ENCODE results near the gene PAX7. TPM values are rescaled to one million over a fixed set of nuclear protein-coding genes. Genes with fewer than 3 reads are reported as not detected.

PAX7 gene
- total and polyA plus RNA-seq, 2 experiments from 2014 or later, result 0.03 TPM; not detected in 1

DNA sequence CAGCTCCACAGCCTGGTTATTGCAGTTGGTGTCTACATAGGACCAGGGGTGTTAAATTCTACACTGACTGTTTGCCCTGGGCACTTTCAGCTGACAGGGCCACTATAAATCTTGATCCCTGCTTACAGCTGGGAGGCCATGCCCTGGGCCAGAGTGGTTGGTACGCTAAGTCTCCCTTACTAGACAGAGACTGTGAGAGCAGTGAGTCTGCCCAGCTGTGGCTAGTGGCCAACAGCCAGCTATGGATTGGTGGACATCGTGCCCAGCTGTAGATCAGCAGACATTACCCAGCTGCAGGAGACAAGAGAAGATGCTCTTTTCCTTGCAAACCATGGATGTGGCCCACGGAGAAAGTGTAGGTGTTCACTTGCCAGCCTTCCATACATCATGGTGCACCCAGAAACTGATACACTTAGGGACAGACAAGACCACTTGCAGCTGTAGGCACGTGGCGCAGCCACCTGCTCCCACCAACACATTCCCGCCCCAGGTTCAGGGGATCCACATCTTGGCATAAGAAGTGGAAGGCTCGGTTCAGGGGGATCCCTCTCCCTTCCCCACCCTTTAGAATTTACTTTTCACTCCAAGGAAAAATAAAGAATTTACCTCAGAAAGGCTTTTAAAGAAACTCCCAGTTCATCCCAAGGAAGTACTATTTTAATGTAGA lies 16.4 kb upstream of the PAX7 start:
- Histone ChIP-seq H3K79me2 (replicated peaks; ENCODE audit: insufficient read depth) (no peaks in the 10 kb centered on the region), H3K4me2 (no peak overlapping the region), H3K4me3 (no peak overlapping the region), H3K4me1 (ENCODE audit: insufficient read depth) (0 out of 2 replicates have a peak, but pooled peaks cover 3% of the 10 kb centered on the region), H3K9me2 (ENCODE audit: insufficient read depth) (no peaks in the 10 kb centered on the region), H3K27me3 (ENCODE audit: insufficient read depth) (no peaks in the 10 kb centered on the region), H2AFZ (no peak overlapping the region), H3K36me3 (ENCODE audit: insufficient read depth) (no peaks in the 10 kb centered on the region), H3K27ac (ENCODE audit: low read depth) (no peak overlapping the region), H3F3A (replicated peaks; ENCODE audit: low read depth) (no peaks in the 10 kb centered on the region), H4K20me1 (replicated peaks; ENCODE audit: insufficient read depth) (no peaks in the 10 kb centered on the region)
- ATAC-seq, result no peak
- no peaks in the 10 kb centered on the region for H3K4me1 Mint-ChIP-seq
- no peaks in the 10 kb centered on the region for H3K36me3 Mint-ChIP-seq (ENCODE audit: low read depth)
- no peaks in the 10 kb centered on the region for H3K9me3 Mint-ChIP-seq
- no peak overlapping the region for H3K4me3 Mint-ChIP-seq
- no peak for DNase-seq (ENCODE audit: low spot score)
- TF ChIP-seq POLR2AphosphoS5 (IDR thresholded peaks at IDR 0.05; ENCODE audit: low read depth) (no peak), EZH2phosphoT487 (IDR thresholded peaks at IDR 0.05; ENCODE audit: unreplicated experiment) (no peak), CREB1 (CRISPR knock-in tag; IDR thresholded peaks at IDR 0.05; ENCODE audit: low read depth) (no peak), EZH2 (IDR thresholded peaks at IDR 0.05; ENCODE audit: low read depth, unreplicated experiment) (no peak), JUNB (IDR thresholded peaks at IDR 0.05; ENCODE audit: unreplicated experiment) (no peak), NANOG (IDR thresholded peaks at IDR 0.05; ENCODE audit: borderline replicate concordance) (no peak), STAT1 (IDR thresholded peaks at IDR 0.05; ENCODE audit: unreplicated experiment) (no peak), ZNF331 (CRISPR knock-in tag; IDR thresholded peaks at IDR 0.05; ENCODE audit: low read depth) (no peak), ZNF114 (CRISPR knock-in tag; IDR thresholded peaks at IDR 0.05) (no peak)
- TF ChIP-seq, protein P1, sequence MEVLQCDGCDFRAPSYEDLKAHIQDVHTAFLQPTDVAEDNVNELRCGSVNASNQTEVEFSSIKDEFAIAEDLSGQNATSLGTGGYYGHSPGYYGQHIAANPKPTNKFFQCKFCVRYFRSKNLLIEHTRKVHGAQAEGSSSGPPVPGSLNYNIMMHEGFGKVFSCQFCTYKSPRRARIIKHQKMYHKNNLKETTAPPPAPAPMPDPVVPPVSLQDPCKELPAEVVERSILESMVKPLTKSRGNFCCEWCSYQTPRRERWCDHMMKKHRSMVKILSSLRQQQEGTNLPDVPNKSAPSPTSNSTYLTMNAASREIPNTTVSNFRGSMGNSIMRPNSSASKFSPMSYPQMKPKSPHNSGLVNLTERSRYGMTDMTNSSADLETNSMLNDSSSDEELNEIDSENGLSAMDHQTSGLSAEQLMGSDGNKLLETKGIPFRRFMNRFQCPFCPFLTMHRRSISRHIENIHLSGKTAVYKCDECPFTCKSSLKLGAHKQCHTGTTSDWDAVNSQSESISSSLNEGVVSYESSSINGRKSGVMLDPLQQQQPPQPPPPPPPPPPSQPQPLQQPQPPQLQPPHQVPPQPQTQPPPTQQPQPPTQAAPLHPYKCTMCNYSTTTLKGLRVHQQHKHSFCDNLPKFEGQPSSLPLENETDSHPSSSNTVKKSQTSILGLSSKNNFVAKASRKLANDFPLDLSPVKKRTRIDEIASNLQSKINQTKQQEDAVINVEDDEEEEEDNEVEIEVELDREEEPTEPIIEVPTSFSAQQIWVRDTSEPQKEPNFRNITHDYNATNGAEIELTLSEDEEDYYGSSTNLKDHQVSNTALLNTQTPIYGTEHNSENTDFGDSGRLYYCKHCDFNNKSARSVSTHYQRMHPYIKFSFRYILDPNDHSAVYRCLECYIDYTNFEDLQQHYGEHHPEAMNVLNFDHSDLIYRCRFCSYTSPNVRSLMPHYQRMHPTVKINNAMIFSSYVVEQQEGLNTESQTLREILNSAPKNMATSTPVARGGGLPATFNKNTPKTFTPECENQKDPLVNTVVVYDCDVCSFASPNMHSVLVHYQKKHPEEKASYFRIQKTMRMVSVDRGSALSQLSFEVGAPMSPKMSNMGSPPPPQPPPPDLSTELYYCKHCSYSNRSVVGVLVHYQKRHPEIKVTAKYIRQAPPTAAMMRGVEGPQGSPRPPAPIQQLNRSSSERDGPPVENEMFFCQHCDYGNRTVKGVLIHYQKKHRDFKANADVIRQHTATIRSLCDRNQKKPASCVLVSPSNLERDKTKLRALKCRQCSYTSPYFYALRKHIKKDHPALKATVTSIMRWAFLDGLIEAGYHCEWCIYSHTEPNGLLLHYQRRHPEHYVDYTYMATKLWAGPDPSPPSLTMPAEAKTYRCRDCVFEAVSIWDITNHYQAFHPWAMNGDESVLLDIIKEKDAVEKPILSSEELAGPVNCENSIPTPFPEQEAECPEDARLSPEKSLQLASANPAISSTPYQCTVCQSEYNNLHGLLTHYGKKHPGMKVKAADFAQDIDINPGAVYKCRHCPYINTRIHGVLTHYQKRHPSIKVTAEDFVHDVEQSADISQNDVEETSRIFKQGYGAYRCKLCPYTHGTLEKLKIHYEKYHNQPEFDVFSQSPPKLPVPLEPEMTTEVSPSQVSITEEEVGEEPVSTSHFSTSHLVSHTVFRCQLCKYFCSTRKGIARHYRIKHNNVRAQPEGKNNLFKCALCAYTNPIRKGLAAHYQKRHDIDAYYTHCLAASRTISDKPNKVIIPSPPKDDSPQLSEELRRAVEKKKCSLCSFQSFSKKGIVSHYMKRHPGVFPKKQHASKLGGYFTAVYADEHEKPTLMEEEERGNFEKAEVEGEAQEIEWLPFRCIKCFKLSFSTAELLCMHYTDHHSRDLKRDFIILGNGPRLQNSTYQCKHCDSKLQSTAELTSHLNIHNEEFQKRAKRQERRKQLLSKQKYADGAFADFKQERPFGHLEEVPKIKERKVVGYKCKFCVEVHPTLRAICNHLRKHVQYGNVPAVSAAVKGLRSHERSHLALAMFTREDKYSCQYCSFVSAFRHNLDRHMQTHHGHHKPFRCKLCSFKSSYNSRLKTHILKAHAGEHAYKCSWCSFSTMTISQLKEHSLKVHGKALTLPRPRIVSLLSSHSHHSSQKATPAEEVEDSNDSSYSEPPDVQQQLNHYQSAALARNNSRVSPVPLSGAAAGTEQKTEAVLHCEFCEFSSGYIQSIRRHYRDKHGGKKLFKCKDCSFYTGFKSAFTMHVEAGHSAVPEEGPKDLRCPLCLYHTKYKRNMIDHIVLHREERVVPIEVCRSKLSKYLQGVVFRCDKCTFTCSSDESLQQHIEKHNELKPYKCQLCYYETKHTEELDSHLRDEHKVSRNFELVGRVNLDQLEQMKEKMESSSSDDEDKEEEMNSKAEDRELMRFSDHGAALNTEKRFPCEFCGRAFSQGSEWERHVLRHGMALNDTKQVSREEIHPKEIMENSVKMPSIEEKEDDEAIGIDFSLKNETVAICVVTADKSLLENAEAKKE (CRISPR knock-in tag; IDR thresholded peaks at IDR 0.05), result no peak
- TF ChIP-seq, protein P2, sequence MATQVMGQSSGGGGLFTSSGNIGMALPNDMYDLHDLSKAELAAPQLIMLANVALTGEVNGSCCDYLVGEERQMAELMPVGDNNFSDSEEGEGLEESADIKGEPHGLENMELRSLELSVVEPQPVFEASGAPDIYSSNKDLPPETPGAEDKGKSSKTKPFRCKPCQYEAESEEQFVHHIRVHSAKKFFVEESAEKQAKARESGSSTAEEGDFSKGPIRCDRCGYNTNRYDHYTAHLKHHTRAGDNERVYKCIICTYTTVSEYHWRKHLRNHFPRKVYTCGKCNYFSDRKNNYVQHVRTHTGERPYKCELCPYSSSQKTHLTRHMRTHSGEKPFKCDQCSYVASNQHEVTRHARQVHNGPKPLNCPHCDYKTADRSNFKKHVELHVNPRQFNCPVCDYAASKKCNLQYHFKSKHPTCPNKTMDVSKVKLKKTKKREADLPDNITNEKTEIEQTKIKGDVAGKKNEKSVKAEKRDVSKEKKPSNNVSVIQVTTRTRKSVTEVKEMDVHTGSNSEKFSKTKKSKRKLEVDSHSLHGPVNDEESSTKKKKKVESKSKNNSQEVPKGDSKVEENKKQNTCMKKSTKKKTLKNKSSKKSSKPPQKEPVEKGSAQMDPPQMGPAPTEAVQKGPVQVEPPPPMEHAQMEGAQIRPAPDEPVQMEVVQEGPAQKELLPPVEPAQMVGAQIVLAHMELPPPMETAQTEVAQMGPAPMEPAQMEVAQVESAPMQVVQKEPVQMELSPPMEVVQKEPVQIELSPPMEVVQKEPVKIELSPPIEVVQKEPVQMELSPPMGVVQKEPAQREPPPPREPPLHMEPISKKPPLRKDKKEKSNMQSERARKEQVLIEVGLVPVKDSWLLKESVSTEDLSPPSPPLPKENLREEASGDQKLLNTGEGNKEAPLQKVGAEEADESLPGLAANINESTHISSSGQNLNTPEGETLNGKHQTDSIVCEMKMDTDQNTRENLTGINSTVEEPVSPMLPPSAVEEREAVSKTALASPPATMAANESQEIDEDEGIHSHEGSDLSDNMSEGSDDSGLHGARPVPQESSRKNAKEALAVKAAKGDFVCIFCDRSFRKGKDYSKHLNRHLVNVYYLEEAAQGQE (IDR thresholded peaks at IDR 0.05; ENCODE audit: unreplicated experiment), result no peak
- TF ChIP-seq, protein P3, sequence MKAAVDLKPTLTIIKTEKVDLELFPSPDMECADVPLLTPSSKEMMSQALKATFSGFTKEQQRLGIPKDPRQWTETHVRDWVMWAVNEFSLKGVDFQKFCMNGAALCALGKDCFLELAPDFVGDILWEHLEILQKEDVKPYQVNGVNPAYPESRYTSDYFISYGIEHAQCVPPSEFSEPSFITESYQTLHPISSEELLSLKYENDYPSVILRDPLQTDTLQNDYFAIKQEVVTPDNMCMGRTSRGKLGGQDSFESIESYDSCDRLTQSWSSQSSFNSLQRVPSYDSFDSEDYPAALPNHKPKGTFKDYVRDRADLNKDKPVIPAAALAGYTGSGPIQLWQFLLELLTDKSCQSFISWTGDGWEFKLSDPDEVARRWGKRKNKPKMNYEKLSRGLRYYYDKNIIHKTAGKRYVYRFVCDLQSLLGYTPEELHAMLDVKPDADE (IDR thresholded peaks at IDR 0.05), result no peak
- TF ChIP-seq, protein P4, sequence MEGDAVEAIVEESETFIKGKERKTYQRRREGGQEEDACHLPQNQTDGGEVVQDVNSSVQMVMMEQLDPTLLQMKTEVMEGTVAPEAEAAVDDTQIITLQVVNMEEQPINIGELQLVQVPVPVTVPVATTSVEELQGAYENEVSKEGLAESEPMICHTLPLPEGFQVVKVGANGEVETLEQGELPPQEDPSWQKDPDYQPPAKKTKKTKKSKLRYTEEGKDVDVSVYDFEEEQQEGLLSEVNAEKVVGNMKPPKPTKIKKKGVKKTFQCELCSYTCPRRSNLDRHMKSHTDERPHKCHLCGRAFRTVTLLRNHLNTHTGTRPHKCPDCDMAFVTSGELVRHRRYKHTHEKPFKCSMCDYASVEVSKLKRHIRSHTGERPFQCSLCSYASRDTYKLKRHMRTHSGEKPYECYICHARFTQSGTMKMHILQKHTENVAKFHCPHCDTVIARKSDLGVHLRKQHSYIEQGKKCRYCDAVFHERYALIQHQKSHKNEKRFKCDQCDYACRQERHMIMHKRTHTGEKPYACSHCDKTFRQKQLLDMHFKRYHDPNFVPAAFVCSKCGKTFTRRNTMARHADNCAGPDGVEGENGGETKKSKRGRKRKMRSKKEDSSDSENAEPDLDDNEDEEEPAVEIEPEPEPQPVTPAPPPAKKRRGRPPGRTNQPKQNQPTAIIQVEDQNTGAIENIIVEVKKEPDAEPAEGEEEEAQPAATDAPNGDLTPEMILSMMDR (conservative IDR thresholded peaks at IDR 0.05; ENCODE audit: low read depth in 2 of 2), result no peak
- no peak overlapping the region for H3K27ac Mint-ChIP-seq
- H3K27me3 Mint-ChIP-seq (ENCODE audit: insufficient read depth, low read depth, poor library complexity), result peaks cover 14% of the 10 kb centered on the region
